HG03103 (cell line): ENCODE results near the gene RHOT1.

Source experiments
- ATAC-seq: cut with Tn5 transposase; IDR thresholded peaks from one replicate; pipeline ENCODE4 v1.9.1; 2021; ENCODE audit warnings: low read depth; ENCODE audit not compliant: unreplicated experiment

The RHOT1 gene

GRCh38 chr17:32266389-32267301 is 124.3 kb downstream of the RHOT1 start:
- no peak for ATAC-seq

DNA sequence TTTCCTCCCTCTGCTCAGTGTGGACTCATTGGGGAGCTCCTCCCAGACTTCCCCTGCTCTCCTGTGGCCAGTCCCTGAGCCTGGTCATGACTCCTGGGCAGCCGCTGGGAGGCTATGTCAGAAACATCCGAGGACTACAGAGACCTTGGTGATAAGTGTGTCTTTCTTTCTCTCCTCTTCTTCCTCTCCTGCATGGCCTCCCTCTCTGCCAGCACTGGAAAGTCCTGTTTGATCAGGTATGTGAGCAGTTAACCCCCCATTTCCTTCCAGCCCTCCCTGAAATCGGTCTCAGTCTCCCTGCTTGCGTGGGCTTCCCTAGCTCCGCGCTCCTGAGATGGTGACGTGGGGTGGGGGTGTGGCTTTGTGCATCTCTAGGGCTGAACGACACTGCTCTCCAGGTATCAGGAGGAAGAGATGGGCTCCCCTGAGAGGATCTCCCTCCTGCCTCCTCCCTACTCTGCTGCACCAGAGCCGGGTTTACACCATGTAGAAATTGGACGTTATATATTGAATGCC is 125.4 kb downstream of the RHOT1 start:
- no peak for ATAC-seq

DNA sequence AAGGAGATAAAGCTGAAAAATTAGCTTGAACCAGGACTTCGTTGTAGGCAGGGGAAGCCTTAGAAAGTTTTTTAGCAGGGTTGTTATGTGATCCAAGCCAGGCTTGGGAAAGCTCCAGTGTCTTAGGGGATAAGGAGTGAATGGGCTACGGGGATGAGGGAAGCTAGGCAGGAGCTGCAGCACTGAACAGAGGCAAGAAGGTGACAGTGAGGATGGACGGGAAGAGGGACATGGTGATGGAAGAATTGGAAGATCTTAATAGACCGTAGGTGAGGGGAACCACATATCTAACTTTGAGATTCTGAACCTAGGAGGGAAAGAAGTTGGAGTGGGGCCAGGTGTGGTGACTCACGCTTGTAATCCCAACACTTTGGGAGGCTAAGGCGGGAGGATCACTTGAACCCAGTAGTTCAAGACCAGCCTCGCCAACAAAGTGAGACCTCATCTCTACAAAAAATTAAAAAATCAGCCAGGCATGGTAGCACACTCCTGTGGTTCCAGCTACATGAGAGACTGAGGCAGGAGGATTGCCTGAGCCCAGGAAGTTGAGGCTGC is 126.5 kb downstream of the RHOT1 start:
- no peak for ATAC-seq

GRCh38 chr17:32269377-32269776 is 127.1 kb downstream of the RHOT1 start:
- ATAC-seq = no peak

DNA sequence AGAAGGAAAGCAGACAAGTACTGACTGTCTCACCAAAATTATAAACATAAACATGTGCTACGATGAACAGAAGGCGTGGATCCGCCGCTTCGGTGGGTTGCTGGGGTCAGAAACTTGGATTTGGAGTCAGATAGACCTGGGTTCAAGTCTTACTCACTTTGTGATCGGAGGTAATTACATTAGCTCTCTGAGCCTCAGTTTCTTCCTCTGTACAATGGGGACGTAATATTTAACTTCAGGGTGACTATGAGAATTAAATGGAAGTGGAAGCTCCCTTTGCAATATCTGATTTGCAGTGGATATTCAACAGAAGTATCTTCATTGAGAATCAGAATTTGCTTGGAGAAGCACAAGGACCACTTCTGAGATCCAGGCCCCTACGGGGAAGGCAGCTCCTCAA is 129.5 kb downstream of the RHOT1 start:
- ATAC-seq = no peak

- no peak for ATAC-seq
Observed at GRCh38 chr17:32274101-32274500, 131.8 kb downstream of the RHOT1 start.

DNA sequence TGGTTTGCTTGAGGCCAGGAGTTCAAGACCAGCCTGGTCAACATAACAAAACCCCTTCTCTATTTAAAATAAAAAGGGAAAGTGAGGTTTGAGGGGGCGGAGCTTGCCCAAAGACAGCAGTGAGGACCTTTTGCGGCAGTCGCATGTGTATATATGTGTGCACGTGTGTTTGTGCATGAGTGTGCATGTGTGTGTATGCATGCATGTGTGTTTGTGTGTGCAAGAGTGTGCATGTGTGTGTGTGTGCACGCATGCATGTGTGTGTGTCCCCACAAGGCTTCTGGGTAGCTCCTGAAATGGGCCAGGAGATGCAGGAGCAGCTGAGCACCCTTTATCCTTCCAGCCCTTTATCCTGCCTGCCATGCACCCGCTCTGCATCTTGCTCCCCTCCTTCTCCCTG is 132.3 kb downstream of the RHOT1 start:
- no peak for ATAC-seq
